Ovary (tissue), 3 donors: Measurements from ENCODE around the gene FAM117A.

Experiments used
- CTCF ChIP-seq, 3 donors: fragments of 450-650 bp in 2 of 3; fragments of 200-600 bp in 1 of 3; IDR thresholded peaks; one replicate each; pipeline versions ENCODE4 v1.5.1 to v1.8.0; 2016 to 2022; ENCODE audit warnings: antibody characterized with exemption in 3 of 3, mild to moderate bottlenecking in 1 of 3
- POLR2A ChIP-seq: fragments of 450-650 bp; IDR thresholded peaks from one replicate; pipeline ENCODE4 v1.6.1; 2017; ENCODE audit warnings: antibody characterized with exemption, mild to moderate bottlenecking, moderate library complexity
- donor health status: DM: no; HTN: no; CAD: no.

GRCh38 chr17:49699966-49700575 lies 63.9 kb downstream of the FAM117A start:
- TF ChIP-seq CTCF (IDR thresholded peaks at IDR 0.05) (no peak), POLR2A (no peak)
